ENCODE data around the gene PLCG2. TPM values are rescaled to one million over a fixed set of nuclear protein-coding genes. Genes with fewer than 3 reads are reported as not detected.

Gene PLCG2
- total and polyA plus RNA-seq, 2 of the 8 experiments (the other 6 are each of a cell fraction or from before 2014, with no cell fraction given): 6.1 to 6.9 TPM

DNA sequence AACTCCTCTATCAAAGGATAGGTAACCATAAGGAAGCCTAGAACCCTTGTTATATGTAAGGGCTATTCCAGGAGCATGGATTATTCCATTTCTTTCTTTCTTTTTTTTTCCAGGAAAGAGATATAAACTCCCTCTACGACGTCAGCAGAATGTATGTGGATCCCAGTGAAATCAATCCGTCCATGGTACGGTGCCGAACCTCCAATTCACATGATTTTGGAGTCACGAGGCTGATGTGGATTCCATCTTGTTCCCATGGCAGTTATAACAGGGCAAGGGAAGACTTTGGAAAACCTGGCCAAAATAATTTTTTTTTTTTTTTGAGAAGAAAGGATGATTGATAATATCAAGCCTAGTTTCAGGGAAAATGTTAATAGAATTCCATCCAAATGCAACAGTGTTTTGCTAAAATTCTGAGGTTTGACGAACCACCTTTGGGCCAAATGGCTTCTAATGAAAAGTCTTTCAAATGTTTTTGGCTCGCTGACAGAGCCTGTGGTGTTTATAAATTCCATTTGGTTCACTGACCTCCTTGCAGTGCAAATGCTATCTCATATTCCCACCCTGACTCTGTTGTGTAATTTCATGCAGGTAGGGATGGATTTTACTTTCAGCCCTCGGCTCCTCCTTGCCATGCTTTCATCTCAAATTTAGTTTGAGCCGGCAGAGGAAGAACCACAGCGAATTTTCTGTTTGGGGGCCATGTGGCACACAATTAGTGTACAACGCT lies 142.2 kb downstream of the PLCG2 start:
- Histone ChIP-seq H3K23ac (ENCODE audit: insufficient read length) (no peak overlapping the region), H3K14ac (ENCODE audit: insufficient read length) (no peak overlapping the region), H2BK15ac (ENCODE audit: low read length) (no peak overlapping the region), H2BK20ac (ENCODE audit: low read length) (no peak overlapping the region), H2AFZ (ENCODE audit: low read length) (no peak overlapping the region), H3K27me3 (replicated peaks in 1 of 4; ENCODE audit: control insufficient read depth in 3 of 4, extremely low read depth in 1 of 4, insufficient read depth in 3 of 4, low read length in 3 of 4) (no peaks in the 10 kb centered on the region), H4K5ac (ENCODE audit: insufficient read length, low read depth, low read length) (no peak overlapping the region), H3K4me3 (ENCODE audit: extremely low read depth in 1 of 4, insufficient read depth in 2 of 4, low read depth in 3 of 4, low read length in 4 of 4) (no peak overlapping the region), H3K36me3 (ENCODE audit: control insufficient read depth in 2 of 4, insufficient read depth in 4 of 4, low read length in 3 of 4) (no peaks in the 10 kb centered on the region), H3K18ac (ENCODE audit: extremely low read depth, low read length) (no peak overlapping the region), H3K4me1 (replicated peaks in 1 of 4; ENCODE audit: control insufficient read depth in 3 of 4, insufficient read depth in 4 of 4, low read length in 3 of 4) (no peaks in the 10 kb centered on the region), H3K4ac (replicated peaks; ENCODE audit: insufficient read length, low read depth, low read length) (no peak overlapping the region), H3K9ac (replicated peaks in 1 of 4; ENCODE audit: extremely low read depth in 1 of 4, low read depth in 3 of 4, low read length in 3 of 4) (no peak overlapping the region), H3K9me3 (ENCODE audit: insufficient read depth in 2 of 2, low read depth in 1 of 2, low read length in 1 of 2) (no peaks in the 10 kb centered on the region), H3K4me2 (ENCODE audit: insufficient read depth in 1 of 2, low read depth in 2 of 2, low read length in 2 of 2) (no peak overlapping the region), H3K79me1 (ENCODE audit: low read depth, low read length) (no peaks in the 10 kb centered on the region), H4K8ac (ENCODE audit: extremely low read depth, insufficient read depth, low read length) (no peak overlapping the region), H2BK12ac (ENCODE audit: low read depth, low read length) (no peak overlapping the region), H4K91ac (replicated peaks; ENCODE audit: insufficient read length, low read length) (no peak overlapping the region), H4K20me1 (replicated peaks in 1 of 2; ENCODE audit: control insufficient read depth in 1 of 2, insufficient read depth in 2 of 2, low read length in 2 of 2) (no peaks in the 10 kb centered on the region), H2BK5ac (ENCODE audit: low read depth, low read length) (no peak overlapping the region), H3K27ac (ENCODE audit: low read depth, low read length) (no peak overlapping the region), H3K23me2 (ENCODE audit: low read depth, low read length) (peaks cover 2% of the 10 kb centered on the region; the same call in 1 of the 2 replicates), H2BK120ac (replicated peaks; ENCODE audit: low read depth, low read length) (no peak overlapping the region), H3K79me2 (ENCODE audit: control insufficient read depth in 1 of 2, insufficient read depth in 2 of 2, low read length in 2 of 2) (no peaks in the 10 kb centered on the region), H2AK5ac (ENCODE audit: low read depth, low read length) (no peak overlapping the region), H3K56ac (replicated peaks; ENCODE audit: insufficient read length, low read depth, low read length) (no peak overlapping the region)
- WGBS, 2 experiments (ENCODE audit: extremely low coverage in 1 of 2, insufficient coverage in 1 of 2, insufficient read length in 1 of 2, insufficient replicate concordance in 2 of 2, low coverage in 1 of 2, low lambda C conversion rate in 2 of 2, missing lambda C conversion rate in 1 of 2): 87% methylated on average over 12 of the region's 12 CpGs; no CpG with 5 or more reads in 1 of the 2 experiments
- DNase-seq (ENCODE audit: low read depth in 1 of 2, low spot score in 2 of 2): no peak
- POLR2A ChIA-PET (ENCODE audit: partially characterized antibody): no interaction called here
- CTCF ChIA-PET (ENCODE audit: partially characterized antibody): interaction anchor here (1.3 kb wide), 1 partner anchor 13 kb away, joined by 3 read pairs; no protein-coding TSS in a partner anchor
- FAIRE-seq: no peak
- TF ChIP-seq SIRT6 (IDR thresholded peaks at IDR 0.05; ENCODE audit: low read length): no peak
- TF ChIP-seq TCF12 (IDR thresholded peaks at IDR 0.05; ENCODE audit: low read depth, low read length): no peak
- no peak for TF ChIP-seq POU5F1 (IDR thresholded peaks at IDR 0.05; ENCODE audit: low read depth, low read length)
- no peak for TF ChIP-seq SP1 (IDR thresholded peaks at IDR 0.05; ENCODE audit: low read depth, low read length)
- TF ChIP-seq NRF1 (IDR thresholded peaks at IDR 0.05; ENCODE audit: low read depth, low read length): no peak
- TF ChIP-seq CBX8 (IDR thresholded peaks at IDR 0.05; ENCODE audit: borderline replicate concordance, low read depth, low read length): no peak
- no peak for TF ChIP-seq HDAC2 (IDR thresholded peaks at IDR 0.05; ENCODE audit: borderline replicate concordance in 1 of 2, low read depth in 2 of 2, low read length in 2 of 2)
- TF ChIP-seq SIN3A (conservative IDR thresholded peaks at IDR 0.05 in 1 of 2, IDR thresholded peaks at IDR 0.05 in 1 of 2; ENCODE audit: low read depth in 1 of 2, low read length in 2 of 2): no peak
- no peak for TF ChIP-seq MAFK (IDR thresholded peaks at IDR 0.05; ENCODE audit: low read depth, low read length)
- no peak for TF ChIP-seq SRF (IDR thresholded peaks at IDR 0.05; ENCODE audit: low read depth, low read length)
- no peak for TF ChIP-seq RNF2 (IDR thresholded peaks at IDR 0.05; ENCODE audit: borderline replicate concordance, low read depth, low read length, missing control alignments, poor library complexity, severe bottlenecking)
- no peak for TF ChIP-seq CTBP2 (IDR thresholded peaks at IDR 0.05; ENCODE audit: borderline replicate concordance, insufficient read depth, insufficient read length, low read length)
- no peak for TF ChIP-seq EGR1 (IDR thresholded peaks at IDR 0.05; ENCODE audit: borderline replicate concordance, low read depth, low read length)
